Astrocyte (in vitro differentiated cells and primary cell): Measurements from ENCODE around the gene GP5.

Experiments
- EZH2 ChIP-seq: IDR thresholded peaks from 2 replicates; pipeline ENCODE4 v1.6.1; 2012; ENCODE audit warnings: mild to moderate bottlenecking, low read length, inconsistent platforms; ENCODE audit not compliant: insufficient read depth
- TF ChIP-seq, protein P1 (sequence below): IDR thresholded peaks from 2 replicates; pipeline ENCODE4 v1.5.1; 2011; ENCODE audit warnings: low read depth, mild to moderate bottlenecking, inconsistent platforms, low read length, moderate library complexity; ENCODE audit not compliant: insufficient read depth

DNA sequence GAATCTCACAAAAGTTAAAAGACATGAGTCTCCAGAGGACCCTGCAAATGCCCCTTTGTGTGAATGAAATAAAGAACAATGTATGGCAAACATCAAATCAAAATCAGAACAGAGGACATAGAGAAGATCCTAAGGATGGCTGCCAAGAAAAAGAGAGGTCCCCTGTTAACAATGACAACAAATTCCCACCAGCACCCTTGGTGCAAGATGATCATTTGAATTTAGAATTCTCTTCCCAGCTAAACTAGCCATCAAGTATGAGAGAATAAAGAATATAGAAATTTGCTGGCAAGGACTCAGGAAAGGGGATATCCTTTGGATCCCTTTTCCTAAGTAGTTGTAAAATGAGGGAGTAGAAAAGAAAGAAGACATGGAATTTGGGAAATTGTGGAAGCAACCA lies 8.2 kb downstream of the GP5 start:
- TF ChIP-seq, protein P1, sequence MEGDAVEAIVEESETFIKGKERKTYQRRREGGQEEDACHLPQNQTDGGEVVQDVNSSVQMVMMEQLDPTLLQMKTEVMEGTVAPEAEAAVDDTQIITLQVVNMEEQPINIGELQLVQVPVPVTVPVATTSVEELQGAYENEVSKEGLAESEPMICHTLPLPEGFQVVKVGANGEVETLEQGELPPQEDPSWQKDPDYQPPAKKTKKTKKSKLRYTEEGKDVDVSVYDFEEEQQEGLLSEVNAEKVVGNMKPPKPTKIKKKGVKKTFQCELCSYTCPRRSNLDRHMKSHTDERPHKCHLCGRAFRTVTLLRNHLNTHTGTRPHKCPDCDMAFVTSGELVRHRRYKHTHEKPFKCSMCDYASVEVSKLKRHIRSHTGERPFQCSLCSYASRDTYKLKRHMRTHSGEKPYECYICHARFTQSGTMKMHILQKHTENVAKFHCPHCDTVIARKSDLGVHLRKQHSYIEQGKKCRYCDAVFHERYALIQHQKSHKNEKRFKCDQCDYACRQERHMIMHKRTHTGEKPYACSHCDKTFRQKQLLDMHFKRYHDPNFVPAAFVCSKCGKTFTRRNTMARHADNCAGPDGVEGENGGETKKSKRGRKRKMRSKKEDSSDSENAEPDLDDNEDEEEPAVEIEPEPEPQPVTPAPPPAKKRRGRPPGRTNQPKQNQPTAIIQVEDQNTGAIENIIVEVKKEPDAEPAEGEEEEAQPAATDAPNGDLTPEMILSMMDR = no peak
- no peak for TF ChIP-seq EZH2
